Activated CD8-positive, alpha-beta memory T cell treated with anti-CD3 and anti-CD28 coated beads, Interleukin-2, amount 50 U/mL, for 1 hour (primary cell): Measurements from ENCODE around the gene ACOXL.

Experiments used
- DNase-seq: peaks from one replicate; pipeline ENCODE4 v3.0.0-alpha.2; 2020; ENCODE audit errors: extremely low read depth

The ACOXL gene

DNA sequence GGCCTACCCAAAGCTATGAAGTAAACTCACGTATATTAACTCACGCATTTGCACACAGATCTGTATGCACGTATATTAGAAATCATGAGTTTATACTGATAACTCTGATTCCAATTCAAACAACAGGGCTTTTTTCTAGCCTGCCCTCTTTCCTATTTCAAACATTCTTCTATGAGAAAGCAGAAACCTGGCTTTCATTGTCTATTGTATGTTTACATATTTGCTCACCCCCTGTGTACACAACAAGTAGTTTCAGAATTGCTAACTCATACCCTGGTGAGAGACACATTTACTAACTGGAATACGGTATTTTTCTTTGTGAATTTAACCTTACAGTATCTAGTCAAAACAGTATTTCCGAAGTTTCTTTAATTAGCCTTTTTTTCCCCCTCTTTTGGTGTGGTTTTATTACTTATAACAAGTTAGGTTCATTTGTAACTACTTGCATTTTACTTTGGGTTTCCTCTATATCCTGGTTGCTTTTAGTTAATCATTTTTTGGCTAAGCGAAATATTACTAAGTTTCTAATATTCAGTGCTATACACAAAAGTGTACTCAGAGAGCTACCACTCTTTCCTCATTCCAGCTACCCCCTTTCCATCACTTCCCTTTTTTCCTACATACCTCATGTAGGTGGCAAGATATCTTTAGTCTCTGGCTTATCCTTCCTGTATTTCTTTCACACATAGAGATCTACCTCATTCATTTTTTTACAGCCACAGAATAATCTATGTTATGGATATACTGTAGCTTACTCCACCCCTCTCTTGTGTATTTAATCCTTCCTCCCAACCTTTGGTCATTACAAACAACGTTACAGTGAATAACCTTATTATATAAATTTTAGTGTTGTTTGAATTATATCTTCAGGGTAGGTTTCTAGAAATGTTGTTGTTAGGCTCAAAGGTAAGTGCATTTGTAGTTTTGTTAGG is 275.6 kb downstream of the ACOXL start:
- no peak for DNase-seq

DNA sequence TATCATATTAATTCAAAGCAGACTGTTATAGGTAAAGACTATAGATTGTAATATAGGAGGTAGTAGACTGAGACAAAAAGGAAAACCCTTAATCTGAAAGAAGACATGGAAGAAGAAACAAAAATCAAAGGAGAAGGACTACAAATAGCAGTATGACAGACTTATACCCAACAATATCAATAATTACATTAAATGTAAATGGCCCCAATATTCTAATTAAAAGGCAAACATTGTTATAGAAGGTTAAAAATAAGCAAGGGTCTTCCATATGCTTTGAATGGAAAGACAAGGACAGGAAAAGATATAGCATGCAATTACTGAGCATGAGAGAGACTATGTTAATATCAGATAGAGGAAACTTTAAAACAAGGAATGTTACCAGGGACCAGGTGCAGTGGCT is 278.8 kb downstream of the ACOXL start:
- DNase-seq, result no peak

DNA sequence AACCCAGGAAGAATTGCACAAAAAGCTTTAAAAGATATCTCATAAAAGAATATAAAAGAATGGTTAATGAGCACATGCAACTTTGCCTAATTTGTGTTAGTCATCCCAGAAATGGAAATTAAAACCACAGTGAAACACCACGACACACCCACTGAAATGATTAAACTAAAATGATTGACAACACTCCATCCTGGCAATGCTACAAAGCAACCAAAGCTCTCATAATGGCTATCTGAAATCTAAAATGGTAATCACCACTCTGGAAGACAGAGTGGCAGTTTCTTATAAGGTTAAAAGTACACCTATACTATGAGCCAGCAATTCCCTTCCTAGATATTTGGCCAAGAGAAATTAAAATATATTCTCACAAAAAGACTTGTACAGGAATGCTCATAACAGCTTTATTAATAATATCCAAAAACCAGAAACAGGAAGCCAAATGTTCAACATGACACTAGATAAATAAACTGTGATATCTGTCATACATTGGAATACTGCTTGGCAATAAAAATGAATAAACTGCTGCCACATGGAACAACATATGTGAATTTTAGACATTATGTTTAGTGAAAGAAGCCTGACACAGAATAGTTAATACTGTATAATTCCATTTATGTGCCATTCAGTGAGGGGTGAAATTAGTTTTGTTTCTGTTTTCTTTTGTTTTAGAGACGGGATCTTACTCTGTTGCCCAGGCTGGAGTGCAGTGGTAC is 283.1 kb downstream of the ACOXL start:
- no peak for DNase-seq

DNA sequence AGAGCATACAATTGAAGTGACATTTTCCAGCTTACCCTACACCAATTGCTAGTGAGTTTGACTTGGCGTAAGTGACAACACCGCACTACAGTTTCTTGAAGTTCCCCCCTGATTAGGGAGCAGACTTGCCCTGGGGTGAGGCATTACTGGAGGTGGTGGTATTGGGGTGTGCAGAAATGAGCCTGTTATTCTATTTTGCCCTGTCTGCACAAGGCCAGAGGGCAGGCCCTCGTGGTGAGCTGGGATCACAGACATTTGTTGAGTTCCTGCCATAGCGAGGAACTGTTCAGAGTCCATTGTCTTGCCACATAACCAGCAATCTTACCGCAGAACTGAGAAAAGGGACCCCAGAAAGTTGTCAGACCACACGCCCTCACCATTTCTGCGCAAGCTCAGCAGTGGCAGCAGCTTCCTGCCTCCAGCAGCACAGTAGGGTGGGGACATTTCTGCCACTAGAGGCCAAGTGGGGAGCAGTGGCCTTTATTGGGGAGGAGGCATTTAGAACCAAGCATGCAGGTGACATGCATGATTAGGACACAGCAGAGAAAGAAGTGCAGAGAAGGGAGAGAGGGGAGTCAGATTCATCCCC is 284.8 kb downstream of the ACOXL start:
- no peak for DNase-seq

DNA sequence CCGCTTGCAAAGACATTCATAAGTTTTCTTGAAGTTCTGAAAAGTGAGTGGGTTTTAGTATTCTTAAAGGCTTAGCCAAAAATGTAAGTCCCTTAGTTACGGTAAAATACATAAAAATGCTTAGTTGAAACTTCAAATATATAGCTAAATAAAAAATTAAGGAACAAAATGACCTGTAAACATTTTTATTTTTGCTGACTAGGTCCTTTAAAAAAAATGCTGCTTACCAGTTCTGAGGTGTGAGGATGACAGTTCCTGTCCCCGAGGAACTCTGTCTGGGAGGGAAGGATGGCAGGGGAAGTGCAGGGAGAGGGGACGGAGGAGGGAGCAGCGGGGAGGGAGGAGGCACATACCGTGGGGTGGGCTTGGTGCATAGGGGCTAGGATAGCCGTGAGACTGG is 285.5 kb downstream of the ACOXL start:
- DNase-seq, result no peak

DNA sequence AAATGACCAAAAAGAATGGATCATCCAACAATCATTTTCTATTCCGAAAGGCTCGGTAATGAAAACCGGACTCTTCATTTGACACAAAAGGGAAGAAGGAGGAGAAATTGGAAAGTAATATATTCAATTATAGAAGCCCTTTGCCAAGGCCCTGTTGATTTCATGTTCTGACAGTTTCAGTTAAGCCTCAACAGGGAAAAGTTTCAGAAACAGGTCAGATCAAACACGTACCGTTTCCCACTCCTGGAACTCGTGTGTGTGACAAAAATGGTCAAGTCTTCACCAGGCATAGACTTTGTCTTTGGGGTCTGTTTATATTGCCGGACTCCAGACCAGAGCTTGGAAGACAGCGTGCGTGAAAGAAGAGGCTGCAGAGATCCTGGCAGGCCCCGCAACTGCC is 287.0 kb downstream of the ACOXL start:
- no peak for DNase-seq

DNA sequence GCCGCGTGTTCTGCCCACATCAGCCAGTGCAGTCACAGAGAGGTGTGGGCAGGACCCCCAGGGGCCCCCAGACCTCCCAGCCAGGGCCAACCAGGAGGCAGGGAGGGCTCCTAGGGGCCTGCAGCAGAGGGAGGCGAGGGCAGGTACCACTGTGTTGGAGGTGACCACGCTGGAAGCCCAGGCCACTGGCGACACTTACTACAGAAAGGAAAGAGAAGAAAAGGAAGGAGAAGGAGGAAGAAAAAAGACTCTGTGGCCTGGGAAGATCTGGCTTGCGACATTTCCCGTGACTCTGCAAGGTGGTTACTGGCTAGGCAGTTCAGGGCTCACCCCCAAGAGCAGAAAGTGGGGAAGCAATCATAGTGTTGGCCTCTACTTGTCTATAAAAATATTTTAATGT is 290.3 kb downstream of the ACOXL start:
- no peak for DNase-seq

DNA sequence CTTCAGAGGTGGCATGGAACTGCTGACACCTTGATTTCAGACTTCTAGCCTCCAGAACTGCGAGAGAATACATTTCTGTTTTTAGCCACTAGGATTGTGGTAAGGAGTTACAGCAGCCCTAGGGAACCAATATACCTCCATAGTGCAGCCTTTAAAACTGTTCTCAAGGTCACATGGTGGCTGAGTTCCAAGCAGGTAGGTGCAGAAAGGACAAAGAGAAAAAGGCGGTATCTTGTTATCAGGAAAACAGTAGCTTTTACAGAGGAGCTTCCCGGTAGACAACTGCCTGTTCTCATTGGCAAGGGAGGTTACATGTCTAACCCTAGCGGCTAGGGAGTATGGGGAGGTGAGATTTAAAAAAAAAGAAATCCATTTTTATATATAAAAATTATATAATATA is 292.1 kb downstream of the ACOXL start:
- DNase-seq, result no peak

DNA sequence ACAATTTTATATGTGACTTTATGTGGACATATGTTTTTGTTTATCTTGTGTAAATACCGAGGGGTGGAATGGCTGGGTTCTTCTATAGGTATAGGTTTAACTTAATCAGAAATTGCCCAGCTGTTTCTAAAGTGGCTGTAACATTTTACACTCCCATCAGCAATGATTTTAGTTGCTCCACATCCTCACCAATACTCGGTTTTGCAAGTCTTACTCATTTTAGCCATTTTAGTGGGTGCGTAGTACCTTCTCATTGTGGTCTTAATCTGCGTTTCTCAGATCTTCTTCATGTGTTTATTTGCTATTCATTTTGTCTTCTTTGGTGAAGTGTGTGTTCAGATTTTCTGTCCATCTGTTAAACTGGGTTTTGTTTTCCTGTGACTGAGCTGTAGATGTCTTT is 292.9 kb downstream of the ACOXL start:
- DNase-seq, result no peak

DNA sequence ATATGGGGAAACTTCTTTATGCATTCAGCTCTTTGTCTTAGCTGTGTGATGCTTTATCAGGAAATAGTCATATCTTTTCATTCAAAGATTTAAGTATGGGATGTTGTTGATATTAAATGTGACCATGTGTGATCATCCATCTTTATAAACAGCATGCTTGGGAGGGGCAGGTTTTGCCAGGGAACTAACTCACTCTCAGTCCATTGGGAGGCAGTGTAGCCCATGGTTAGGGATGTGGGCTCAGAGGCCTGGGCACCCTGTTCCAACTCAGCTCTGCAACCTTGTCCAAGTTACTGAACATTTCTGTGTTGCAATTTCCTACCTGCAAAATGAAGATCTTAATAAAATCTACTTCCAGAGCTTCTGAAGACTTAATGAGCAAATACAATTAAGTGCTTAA is 296.3 kb downstream of the ACOXL start:
- DNase-seq, result no peak

DNA sequence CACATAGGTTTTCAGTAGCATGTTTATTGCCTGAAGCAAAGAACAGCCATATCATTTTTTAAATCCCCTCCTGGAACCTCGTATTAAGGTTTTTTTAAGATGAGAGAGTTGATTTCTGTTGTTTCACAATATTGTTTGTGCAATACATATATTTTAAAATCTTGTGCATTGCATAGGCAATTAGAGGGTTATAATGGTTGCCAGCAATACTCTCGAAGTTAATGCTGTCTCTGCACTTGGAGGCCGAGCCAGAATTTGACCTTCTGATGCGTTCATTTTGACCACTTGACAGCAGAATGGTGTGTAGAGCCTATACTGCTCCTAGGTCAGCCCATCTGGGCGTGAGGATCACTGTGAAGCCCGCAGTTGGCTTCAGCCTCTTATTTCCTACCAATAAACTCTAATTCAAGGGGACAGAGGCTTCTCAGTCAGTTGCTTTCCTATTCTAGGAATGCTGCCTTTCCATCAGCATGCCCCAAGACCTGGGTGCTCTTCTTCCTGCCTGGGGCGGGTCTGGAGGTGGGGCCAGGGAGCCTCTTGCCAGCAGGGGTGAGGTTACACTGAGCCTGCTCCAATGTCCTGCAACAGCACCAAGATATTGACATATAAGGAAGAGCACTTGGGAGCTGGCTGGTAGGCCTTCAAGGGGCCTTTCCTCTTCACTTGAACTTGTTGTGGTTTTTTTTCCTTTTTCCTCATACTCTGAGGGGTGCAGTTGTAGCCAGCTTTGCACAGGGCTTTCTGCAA is 297.0 kb downstream of the ACOXL start:
- DNase-seq, result no peak

DNA sequence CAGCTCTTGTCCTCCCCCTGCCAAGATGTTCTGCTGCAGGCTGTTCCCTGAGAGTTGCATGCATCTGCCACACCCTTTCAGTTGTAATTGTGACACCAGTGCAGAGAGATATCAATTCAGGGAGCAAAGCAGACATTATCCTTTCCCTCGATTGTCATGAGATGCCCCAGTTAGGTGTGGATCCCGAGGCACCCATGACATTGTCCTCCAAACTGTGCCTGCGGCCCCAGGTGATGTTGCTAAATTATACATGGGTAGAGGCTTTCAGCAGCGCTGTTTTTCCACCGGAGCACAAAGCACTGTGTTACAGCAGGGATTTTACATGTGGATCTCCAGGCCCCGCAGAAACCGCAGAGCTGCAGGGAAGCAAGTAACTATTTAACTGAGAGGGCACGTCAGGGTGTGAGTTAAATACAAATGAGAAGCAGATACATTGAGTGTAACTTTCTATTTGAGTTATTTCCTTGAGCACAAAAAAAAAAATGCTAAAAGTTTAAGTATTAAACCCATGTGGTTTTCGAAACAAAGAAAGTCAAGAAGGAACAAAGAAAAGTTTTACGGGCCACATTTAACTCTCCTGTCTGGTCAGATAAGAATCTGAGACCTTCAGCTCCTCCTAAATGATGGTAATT is 298.0 kb downstream of the ACOXL start:
- DNase-seq, result no peak

DNA sequence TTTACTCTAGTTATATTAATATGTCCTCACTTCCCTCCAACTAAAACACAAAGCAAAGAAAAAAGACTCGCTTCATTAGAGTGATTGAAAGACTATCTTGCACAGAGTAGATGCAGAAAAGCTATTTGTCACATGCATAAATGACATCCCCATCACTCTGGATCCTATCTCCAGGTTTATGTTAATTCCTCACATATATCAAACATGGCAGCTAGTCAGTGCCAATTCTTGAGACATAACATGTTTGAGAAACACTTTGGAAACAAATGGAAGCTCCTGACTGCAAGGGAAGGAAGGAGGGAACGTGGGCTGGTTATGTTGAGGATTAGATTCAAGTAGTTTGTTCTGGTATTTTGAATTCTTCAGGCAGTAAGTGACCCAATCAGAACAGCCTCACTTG is 298.6 kb downstream of the ACOXL start:
- DNase-seq, result no peak

DNA sequence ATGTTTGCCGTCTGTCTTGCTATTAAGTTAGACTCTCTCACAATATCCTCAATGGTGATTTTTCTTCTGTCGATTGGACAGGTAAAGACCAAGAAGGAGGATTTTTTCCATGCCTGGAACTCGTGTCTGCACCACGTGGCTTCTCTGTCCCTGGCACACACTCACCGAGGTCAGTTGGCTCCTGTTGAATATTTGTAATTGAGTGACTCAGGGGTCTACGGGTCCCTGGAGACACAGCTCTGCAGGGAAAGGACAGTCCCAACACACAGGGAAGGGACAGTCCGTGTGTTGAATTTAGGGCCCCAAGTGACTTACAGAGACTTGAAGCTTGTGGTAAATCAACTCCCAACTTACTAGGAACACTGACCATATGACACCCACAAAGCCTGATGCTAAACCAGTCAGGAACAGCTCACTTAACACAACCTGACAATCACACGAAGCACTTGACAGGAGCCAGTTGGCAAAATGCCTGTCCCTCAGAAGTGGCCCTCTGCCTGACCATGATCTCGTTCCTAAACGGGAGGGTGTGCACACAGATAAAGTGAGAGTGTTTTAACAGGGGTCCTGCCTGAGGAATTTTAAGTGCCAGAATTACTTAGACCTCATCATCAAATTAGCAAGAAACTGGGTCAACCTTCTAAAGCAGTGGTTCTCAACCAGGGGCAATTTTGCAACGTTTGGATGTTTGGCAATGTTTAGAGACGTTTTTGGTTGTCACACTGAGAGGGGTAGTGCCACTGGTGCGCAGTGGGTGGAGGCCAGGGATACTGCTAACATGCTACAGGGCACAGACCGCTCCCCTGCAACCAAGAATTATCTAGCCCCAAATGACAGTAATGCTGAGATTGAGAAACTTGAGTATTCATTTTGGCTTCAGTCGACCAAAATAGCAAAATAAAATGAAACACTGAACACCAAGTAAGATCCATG is 299.4 kb downstream of the ACOXL start:
- DNase-seq, result no peak

DNA sequence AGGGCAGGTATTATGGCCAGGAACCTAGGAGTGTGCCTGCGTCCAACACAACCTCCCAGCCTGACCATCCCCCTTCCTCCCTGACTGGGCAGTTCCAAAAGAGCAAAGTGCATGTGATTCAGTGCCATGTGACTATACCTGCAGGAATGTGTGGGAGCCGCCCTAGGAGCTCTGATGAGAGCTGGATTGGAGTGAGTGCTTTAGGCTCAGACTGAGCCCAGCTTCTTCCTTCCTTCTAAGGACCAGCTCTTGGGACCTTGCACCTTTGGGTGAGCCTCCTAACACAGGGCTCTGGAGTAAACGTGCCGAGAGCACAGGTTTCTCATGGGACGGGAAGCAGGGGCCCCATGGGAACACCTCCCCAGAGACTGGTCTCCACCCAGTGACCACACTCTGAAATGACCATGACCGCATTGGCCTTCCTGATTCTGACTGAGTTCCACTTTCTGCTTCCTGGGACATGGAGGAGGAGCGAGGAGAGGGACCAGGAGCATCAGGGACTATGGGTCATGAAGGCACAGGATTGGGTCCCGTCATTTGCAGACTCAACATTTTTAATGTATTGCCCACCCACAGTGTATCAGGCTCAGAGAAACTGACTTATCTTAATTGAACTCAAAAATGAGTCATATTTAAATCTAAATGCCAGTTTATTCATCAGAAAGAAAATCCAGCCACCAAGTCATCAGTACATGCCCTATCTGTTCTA is 300.5 kb downstream of the ACOXL start:
- no peak for DNase-seq

DNA sequence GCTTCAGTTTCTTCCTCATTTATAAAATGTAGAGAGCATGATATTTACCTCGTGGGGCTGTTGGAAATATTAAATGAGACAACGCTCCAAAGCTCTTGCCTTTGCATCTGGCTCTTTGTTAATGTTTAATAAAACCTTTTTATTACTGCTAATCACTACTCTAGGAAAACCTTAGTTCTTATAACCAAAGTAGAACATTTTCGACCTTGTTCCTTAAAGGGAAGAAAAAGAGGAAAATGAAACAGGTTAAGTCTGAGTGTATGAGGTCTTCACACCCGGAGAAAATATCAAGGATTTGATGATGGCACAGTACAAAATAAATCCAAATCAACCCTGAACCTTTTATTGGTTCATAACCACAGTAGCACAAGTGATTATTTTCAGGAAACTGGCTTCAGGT is 301.8 kb downstream of the ACOXL start:
- DNase-seq, result no peak

DNA sequence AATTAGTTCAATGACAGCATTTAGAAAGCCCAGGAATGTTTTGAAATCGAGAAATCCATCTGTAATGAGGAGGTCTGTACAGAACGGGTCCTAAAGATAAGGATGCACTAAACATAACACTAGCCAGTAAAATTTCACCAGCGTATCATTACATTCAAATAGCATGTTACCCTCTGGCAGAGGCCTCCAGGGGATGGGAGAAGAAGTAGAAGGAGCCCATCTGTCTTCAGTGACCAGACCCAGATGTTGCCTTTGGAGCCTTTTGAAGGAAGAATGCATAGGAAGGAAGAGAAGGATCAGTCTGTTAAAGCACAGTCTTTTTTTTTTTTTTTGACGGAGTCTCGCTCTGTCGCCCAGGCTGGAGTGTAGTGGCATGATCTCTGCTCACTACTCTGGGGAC is 302.2 kb downstream of the ACOXL start:
- DNase-seq, result no peak

DNA sequence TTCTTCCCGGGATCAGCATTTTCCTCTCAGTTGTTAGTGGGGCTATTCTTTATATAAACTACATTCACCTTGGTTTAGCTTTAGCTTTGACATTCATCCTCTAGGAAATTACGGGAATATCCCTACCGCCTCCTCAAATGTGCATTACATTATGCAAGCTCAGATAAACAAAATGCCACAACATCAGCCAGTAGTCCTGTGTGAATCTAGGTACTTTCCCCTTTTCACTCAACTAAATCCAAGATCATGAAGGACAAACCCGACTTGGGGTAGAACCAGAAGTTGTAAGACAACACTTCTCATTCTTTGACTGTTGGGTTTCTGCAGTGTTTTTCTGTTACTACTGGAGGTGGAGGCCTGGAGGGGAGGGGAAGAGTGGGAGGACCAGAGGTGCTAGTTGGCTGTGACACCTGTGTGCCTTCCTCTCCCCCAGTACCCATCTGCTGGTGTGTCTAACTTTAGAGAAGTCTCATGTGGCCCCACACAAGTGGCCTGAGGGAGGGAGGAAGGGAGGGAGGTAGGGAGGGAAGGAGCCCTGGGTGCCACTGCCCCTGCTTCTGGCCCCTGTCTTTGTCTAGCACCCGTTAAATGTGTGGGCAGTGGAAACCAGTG is 303.6 kb downstream of the ACOXL start:
- no peak for DNase-seq

DNA sequence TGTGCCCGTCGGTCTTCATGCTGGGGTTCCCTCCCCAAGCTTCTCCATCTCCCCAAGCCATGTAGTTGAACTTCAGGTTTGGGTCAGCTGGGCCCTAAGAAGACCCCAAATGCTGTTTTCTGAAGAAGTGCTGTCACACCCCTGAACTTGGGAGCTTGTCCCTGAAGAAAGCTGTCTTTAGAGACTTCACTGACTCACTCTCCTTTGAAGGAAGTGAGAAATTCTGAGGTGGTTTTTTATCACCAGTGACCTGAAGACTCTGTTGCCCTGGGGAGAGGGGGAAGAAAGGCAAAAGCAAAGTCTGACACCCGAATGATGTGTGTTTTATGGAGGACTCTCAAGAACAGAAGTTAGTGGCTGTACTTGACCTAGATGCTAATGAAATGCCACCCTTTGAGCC is 304.8 kb downstream of the ACOXL start:
- DNase-seq, result no peak
